IPS DF 6.9 (cell line): Measurements from ENCODE around the gene RANBP3.
A peak's percentile ranks its signal among the peaks of the same experiment; 100 is the strongest.

Source experiments
- DNase-seq: peaks from one replicate; pipeline ENCODE4 v3.0.0-alpha.2; 2013; ENCODE audit warnings: low read depth, low spot score
- H3K27ac ChIP-seq: one replicate; pipeline ENCODE4 v1.5.1; 2013; ENCODE audit warnings: low read length, control low read depth
- H3K27me3 ChIP-seq: 2 replicates; pipeline ENCODE4 v1.6.1; 2013; ENCODE audit warnings: mild to moderate bottlenecking, low read length; ENCODE audit not compliant: control insufficient read depth, insufficient read depth
- H3K36me3 ChIP-seq: 2 replicates; pipeline ENCODE4 v1.6.1; 2013; ENCODE audit warnings: low read length; ENCODE audit not compliant: control insufficient read depth, insufficient read depth
- H3K4me1 ChIP-seq: 2 replicates; pipeline ENCODE4 v1.6.1; 2013; ENCODE audit warnings: low read length; ENCODE audit not compliant: control insufficient read depth, insufficient read depth
- H3K4me3 ChIP-seq: 2 replicates; pipeline ENCODE4 v1.5.1; 2013; ENCODE audit warnings: mild to moderate bottlenecking, low read length
- H3K9me3 ChIP-seq: 2 replicates; pipeline ENCODE4 v1.6.1; 2013; ENCODE audit warnings: low read length, inconsistent platforms; ENCODE audit not compliant: control insufficient read depth, insufficient read depth
- WGBS: extraction: QIAGEN DNeasy Blood & Tissue Kit; methylation state at CpG from one replicate; pipeline ENCODE4 v1.1.7; 2013; ENCODE audit warnings: mixed read lengths, missing lambda C conversion rate; ENCODE audit not compliant: insufficient read length, insufficient coverage; 5-methylcytosine and 5-hydroxymethylcytosine counted together

RANBP3 gene

DNA sequence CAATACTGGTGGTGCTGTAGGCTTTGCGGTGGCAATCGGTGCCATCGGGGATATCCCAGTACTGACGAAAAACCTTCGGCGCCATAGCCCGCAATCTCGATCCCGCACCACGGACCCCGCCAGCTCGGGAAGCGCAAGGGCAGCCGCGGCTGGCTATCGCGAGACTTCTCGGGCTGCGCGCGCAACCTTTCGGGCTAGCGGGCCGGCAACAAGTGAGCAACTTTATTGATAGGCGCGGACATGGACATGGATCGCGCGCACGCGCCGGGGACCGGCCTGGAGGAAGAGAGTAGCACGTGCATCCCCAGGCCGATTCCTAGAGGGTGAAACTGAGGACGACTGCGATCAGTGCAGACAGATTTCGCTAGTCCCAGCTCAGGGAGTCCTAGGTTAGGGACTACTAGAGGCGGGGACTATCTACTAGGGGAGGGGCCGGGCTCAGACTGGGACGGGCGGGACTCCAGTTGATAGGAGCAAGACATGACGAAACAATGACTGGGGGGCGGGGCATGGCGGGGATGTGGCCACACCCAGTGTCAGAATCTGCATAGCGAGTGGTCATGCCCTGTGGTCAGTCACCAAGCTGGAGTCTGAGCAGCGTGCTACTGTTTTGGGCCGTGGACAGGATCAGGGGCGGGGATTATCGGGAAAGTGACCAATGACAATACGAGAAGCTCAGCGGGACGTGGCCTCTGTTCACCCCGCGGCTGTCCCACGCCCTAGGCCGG is 74.2 kb downstream of the RANBP3 start, which contains the start of gene NDUFA11:
NDUFA11 (minus strand) TSS at position 167 of the 728 bp plus-strand sequence; CDS start at position 85, 82 bp downstream.
- Histone ChIP-seq H3K4me3 (peak within 1 kb of the TSS; percentile 97), H3K9me3 (no peaks in the 10 kb centered on the region), H3K27ac (no peak within 1 kb of the TSS), H3K27me3 (no peaks in the 10 kb centered on the region), H3K4me1 (no peaks in the 10 kb centered on the region), H3K36me3 (no peaks in the 10 kb centered on the region)
- peak; percentile 73 for DNase-seq
- no CpG with 5 or more reads among the region's 57 CpGs for WGBS

- Histone ChIP-seq H3K36me3 (no peaks in the 10 kb centered on the region), H3K27me3 (no peaks in the 10 kb centered on the region), H3K9me3 (no peaks in the 10 kb centered on the region), H3K27ac (no peak overlapping the region), H3K4me3 (peak overlapping the region; percentile 97), H3K4me1 (no peaks in the 10 kb centered on the region)
- no peak for DNase-seq
- no CpG with 5 or more reads among the region's 27 CpGs for WGBS
These were observed 74.8 kb downstream of the RANBP3 start for GRCh38 chr19:5903056-5903623.

GRCh38 chr19:5900976-5901375 is 77.0 kb downstream of the RANBP3 start:
- H3K36me3 ChIP-seq: peaks cover 4% of the 10 kb centered on the region
- no peak for DNase-seq
- H3K4me1 ChIP-seq: no peaks in the 10 kb centered on the region
- H3K9me3 ChIP-seq: no peaks in the 10 kb centered on the region
- no peak overlapping the region for H3K4me3 ChIP-seq
- no peaks in the 10 kb centered on the region for H3K27me3 ChIP-seq
- no peak overlapping the region for H3K27ac ChIP-seq
- no CpG with 5 or more reads among the region's 8 CpGs for WGBS

DNA sequence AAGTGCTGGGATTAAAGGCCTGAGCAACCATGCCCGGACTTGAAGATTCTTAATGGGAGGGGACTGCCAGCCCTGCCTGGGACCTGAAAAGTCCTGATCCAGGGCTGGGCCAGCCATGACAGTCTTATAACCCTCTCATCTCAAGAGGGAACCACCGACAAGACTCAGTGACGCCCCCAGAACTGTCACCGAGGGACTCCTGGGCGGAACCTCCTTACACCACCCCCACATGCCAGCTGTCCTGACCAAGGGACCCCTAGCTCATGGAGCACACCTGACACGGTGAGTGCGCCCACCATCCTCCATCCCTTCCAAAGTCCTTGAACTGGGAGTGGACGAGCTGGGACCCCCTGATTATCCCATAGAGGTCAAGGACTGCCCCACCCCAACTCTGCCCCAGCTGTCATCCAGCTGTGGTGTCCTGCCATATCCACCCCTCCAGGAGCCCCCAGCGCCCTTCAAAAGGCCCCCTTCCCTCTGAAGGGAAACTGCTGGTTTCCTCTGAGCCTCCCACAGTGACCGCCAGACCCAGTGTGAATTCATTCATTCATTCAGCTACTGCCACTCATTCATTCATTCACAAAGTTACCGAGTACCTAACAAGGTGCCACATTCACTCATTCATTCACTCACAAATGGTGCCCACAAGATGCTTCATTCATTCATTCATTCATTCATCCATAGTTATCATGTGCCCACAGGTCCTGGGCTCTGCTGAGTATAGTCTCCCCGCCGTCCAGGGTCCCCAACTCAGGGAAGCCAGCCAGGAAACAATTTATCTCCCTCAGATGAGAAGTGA is 78.0 kb downstream of the RANBP3 start:
- Histone ChIP-seq H3K4me3 (no peak overlapping the region), H3K4me1 (no peaks in the 10 kb centered on the region), H3K27me3 (no peaks in the 10 kb centered on the region), H3K9me3 (no peaks in the 10 kb centered on the region), H3K27ac (no peak overlapping the region), H3K36me3 (peaks cover 14% of the 10 kb centered on the region)
- DNase-seq: no peak
- no CpG with 5 or more reads among the region's 13 CpGs for WGBS

DNA sequence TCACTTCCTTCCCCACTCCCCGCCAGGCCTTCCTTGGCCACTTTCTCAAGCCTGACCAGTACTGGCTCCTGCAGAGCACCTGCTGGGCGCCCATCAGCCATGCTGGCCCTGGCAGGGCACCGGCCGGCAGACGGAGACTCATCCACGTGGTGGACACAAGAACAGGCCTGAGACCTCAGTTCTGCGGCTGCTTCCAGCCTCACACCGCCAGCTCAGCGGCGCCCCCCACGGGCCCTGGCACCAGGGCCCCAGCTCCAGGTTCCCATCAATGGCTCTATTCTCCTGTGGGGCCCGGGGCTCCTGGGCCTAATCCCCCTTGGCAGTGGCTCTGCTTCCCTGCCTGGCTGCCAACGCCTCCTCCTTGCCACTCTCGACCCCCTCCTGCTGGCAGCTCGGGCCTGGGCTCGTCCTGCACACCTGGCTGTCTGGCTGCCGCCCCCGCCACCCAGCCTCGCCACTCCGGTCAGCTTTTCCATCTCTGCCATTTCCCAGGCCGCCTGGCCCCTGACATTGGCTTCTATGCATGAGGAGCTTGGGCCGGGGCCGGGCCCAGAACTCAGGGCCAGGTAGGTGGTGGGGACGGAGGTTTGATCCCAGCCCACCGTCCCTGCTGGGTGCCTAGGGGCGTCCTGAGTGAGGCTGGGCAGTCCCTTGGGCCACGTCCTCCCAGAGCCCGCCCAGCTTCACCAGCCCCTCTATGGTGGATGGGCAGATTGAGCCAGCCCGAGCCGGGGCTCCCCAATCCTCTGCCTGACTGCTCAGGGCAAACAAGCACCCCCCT is 80.6 kb downstream of the RANBP3 start:
- Histone ChIP-seq H3K4me3 (no peak overlapping the region), H3K4me1 (no peaks in the 10 kb centered on the region), H3K27me3 (no peaks in the 10 kb centered on the region), H3K9me3 (no peaks in the 10 kb centered on the region), H3K36me3 (peaks cover 15% of the 10 kb centered on the region), H3K27ac (no peak overlapping the region)
- no CpG with 5 or more reads among the region's 30 CpGs for WGBS
- no peak for DNase-seq

DNA sequence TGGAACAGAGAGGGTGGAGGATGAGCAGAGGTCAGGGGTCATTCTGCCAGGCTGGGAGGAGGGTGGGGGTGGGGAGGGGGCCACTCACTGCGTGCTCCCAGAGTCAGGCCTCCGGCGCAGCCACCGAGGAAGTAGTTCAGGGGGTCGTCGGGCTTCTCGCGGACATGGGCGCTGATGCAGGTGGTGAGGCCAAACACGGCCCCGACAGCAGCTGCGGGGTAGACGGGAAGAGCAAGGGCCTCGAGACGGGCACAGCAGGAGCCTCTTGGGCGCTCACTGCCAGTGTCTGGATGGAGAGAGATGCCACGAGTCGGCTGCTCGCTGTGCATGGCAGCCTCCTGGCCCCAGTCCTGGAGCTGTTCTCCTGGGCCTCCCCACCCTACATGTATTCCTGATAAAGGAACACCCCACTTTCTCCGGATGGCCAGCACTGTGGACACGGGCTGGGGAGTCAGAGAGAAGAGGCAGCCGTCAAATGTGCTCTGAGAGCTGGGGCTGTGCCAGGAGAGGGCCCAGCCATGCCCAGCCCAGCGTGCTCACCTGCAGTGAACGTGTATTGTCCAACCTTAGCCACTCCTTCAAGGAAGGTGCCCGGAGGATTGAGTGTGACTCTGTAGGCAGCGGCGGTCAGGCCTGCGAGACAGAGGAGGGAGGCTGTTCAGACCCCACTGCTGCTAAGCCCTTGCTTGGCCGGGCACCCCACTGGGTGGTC is 81.4 kb downstream of the RANBP3 start:
- H3K36me3 ChIP-seq: peaks cover 15% of the 10 kb centered on the region
- H3K27me3 ChIP-seq: no peaks in the 10 kb centered on the region
- H3K27ac ChIP-seq: no peak overlapping the region
- H3K9me3 ChIP-seq: no peaks in the 10 kb centered on the region
- H3K4me1 ChIP-seq: no peaks in the 10 kb centered on the region
- no peak for DNase-seq
- WGBS: no CpG with 5 or more reads among the region's 29 CpGs
- no peak overlapping the region for H3K4me3 ChIP-seq

DNA sequence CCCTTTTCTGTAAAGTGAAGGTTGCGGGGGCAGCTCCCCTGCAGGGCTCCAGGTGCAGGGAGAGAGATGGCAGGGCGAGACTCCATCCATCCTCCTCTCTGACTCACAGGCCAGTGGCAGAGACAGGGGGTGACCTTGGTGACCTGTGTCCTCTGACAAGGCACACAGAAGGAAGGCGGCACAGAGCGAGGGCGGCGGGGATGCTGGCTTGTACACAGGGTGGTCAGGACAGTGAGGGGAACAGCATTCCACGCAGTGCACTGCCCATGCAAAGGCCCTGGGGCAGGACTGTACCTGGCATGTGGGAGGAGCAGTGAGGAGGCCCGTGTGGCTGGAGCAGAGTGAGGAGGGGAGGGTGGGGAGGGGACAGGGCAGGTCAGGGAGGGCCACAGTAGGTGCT is 82.0 kb downstream of the RANBP3 start:
- WGBS: no CpG with 5 or more reads among the region's 8 CpGs
- H3K9me3 ChIP-seq: no peaks in the 10 kb centered on the region
- DNase-seq: no peak
- no peaks in the 10 kb centered on the region for H3K27me3 ChIP-seq
- no peak overlapping the region for H3K4me3 ChIP-seq
- peaks cover 15% of the 10 kb centered on the region for H3K36me3 ChIP-seq
- no peaks in the 10 kb centered on the region for H3K4me1 ChIP-seq
- H3K27ac ChIP-seq: no peak overlapping the region

- Histone ChIP-seq H3K27me3 (no peaks in the 10 kb centered on the region), H3K27ac (no peak overlapping the region), H3K4me1 (no peaks in the 10 kb centered on the region), H3K36me3 (peaks cover 15% of the 10 kb centered on the region), H3K4me3 (no peak overlapping the region), H3K9me3 (no peaks in the 10 kb centered on the region)
- DNase-seq: no peak
- WGBS: no CpG with 5 or more reads among the region's 15 CpGs
These were observed 82.5 kb downstream of the RANBP3 start for GRCh38 chr19:5895409-5895808.

GRCh38 chr19:5894704-5895349 is 83.1 kb downstream of the RANBP3 start:
- no CpG with 5 or more reads among the region's 28 CpGs for WGBS
- no peaks in the 10 kb centered on the region for H3K4me1 ChIP-seq
- H3K9me3 ChIP-seq: no peaks in the 10 kb centered on the region
- H3K4me3 ChIP-seq: no peak overlapping the region
- H3K36me3 ChIP-seq: peaks cover 15% of the 10 kb centered on the region
- no peaks in the 10 kb centered on the region for H3K27me3 ChIP-seq
- H3K27ac ChIP-seq: no peak overlapping the region
- no peak for DNase-seq
